ENCODE results near the gene SRD5A2.
"Not testable (repeated sequence)": the region's sequence is repeated elsewhere in the genome, so short reads cannot be mapped to it uniquely, and the experiment has no call there.

SRD5A2 gene

GRCh38 chr2:31531101-31531500 is 49.6 kb downstream of the SRD5A2 start:
- no peak for DNase-seq

GRCh38 chr2:31529256-31529655 is 51.5 kb downstream of the SRD5A2 start:
- no peak for DNase-seq

- DNase-seq = no peak
Measured at GRCh38 chr2:31528823-31529222, 51.9 kb downstream of the SRD5A2 start.

GRCh38 chr2:31526946-31527732 is 53.6 kb downstream of the SRD5A2 start:
- DNase-seq = no peak

GRCh38 chr2:31525876-31526275 is 54.9 kb downstream of the SRD5A2 start:
- DNase-seq = no peak

- no peak for DNase-seq
Measured at GRCh38 chr2:31524592-31524991, 56.1 kb downstream of the SRD5A2 start.

GRCh38 chr2:31523871-31524492 is 56.8 kb downstream of the SRD5A2 start:
- DNase-seq = peak; percentile 24

- no peak for DNase-seq
Measured at GRCh38 chr2:31522786-31523185, 58.0 kb downstream of the SRD5A2 start.

GRCh38 chr2:31517442-31518203 is 63.1 kb downstream of the SRD5A2 start:
- DNase-seq = no peak

- no peak for DNase-seq
Measured at GRCh38 chr2:31515586-31515985, 65.2 kb downstream of the SRD5A2 start.

- DNase-seq = no peak
Measured at GRCh38 chr2:31513553-31513952, 67.2 kb downstream of the SRD5A2 start.

- DNase-seq = no peak
Measured at GRCh38 chr2:31511376-31511775, 69.4 kb downstream of the SRD5A2 start.

- DNase-seq = no peak
Measured at GRCh38 chr2:31505111-31505510, 75.6 kb downstream of the SRD5A2 start.

GRCh38 chr2:31504311-31504710 is 76.4 kb downstream of the SRD5A2 start:
- DNase-seq = no peak

- DNase-seq = not testable (repeated sequence)
Measured at GRCh38 chr2:31496451-31496874, 84.3 kb downstream of the SRD5A2 start.

GRCh38 chr2:31489339-31489738 is 91.4 kb downstream of the SRD5A2 start:
- not testable (repeated sequence) for DNase-seq

GRCh38 chr2:31483246-31483645 is 97.5 kb downstream of the SRD5A2 start:
- no peak for DNase-seq

- no peak for DNase-seq
Measured at GRCh38 chr2:31476511-31477180, 104.1 kb downstream of the SRD5A2 start.

- DNase-seq = no peak
Measured at GRCh38 chr2:31475692-31476091, 105.0 kb downstream of the SRD5A2 start.

- DNase-seq = no peak
Measured at GRCh38 chr2:31474296-31474695, 106.4 kb downstream of the SRD5A2 start.

Data from MV-4-11 (cell line).